GM21447 (cell line): ENCODE data around the gene NOL11.
"Not testable (repeated sequence)": the region's sequence is repeated elsewhere in the genome, so short reads cannot be mapped to it uniquely, and the experiment has no call there.

Experiments
- ATAC-seq: cut with Tn5 transposase; IDR thresholded peaks from one replicate; pipeline ENCODE4 v1.9.1; 2021; ENCODE audit not compliant: unreplicated experiment

NOL11 gene

DNA sequence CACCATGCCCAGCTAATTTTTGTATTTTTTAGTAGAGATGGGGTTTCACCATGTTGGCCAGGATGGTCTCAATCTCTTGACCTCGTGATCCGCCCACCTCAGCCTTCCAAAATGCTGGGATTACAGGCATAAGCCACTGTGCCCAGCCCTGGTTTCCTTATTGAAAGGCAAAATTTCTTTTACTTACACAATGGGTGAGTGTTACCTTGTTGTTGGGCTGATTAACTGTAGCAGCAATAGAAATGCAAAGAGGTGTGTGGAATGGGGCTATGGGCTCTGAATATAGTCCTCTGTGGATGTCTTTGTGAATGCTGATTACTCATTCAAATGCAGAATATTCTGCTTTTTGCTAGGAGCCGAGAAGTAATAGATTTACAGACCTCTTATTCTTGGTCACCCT, 34.4 kb downstream of the NOL11 start:
- ATAC-seq: not testable (repeated sequence)

DNA sequence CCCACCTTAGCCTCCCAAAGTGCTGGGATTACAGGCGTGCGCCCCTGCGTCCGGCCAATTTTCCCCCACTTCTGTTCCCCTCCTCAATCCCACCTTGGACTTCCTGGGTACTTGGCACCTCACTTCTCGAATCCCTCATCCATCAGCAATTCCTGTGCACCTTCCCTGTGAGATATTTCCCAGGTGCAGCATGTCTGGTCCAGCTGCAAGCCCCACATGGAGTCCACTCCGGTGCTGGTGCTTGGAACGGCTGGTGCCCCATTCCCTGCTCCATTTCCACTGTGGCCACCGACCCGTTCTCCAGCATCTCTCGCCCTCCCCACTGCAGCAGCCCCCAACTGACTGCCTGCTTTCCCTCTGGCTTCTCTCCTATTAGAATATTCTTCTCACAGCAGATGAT, 35.3 kb downstream of the NOL11 start:
- ATAC-seq: no peak

DNA sequence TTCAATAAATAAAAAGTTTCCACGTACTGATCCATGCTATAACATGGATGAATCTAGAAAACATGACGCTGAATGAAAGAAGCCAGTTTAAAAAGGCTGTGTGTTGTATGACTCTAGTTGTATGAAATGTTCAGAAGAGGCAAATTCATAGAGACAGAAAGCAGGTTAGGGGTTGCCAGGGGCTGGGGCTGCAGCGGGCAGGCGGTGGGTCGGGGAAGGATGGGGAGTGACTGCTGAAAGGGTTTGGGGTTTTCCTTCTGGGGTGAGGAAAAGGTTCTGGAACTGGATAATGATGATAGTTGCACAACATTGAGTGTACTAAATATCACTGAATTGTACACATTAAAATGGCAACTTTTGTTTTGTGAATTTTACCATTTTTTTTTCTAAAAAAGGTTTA, 36.3 kb downstream of the NOL11 start:
- no peak for ATAC-seq

DNA sequence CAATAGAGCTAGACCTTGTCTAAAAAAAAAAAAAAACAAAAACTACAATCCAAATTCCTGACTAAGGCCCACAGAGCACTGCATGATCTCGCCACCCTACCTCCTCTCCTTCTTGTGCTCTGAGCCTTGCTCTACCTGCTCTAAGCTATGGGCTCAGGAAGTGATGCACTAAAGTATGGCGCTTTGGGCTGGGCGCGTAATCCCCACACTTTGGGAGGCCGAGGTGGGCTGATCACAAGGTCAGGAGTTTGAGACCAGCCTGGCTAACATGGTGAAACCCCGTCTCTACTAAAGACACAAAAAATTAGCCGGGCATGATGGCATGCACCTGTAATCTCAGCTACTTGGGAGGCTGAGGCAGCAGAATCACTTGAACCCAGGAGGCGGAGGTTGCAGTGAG, 37.0 kb downstream of the NOL11 start:
- not testable (repeated sequence) for ATAC-seq

DNA sequence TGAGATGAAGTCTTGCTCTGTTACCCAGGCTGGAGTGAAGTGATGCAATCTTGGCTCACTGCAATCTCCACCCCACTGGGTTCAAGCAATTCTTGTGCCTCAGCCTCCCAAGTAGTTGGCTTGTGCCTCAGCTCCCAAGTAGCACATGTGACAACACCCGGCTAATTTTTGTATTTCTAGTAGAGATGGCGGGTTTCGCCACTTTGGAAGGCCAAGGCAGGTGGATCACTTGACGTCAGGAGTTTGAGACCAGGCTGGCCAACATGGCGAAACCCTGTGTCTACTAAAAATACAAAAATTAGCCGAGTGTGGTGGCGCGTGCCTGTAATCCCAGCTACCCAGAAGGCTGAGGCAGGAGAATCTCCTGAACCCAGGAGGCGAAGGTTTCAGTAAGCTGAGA, 39.0 kb downstream of the NOL11 start:
- ATAC-seq: not testable (repeated sequence)

DNA sequence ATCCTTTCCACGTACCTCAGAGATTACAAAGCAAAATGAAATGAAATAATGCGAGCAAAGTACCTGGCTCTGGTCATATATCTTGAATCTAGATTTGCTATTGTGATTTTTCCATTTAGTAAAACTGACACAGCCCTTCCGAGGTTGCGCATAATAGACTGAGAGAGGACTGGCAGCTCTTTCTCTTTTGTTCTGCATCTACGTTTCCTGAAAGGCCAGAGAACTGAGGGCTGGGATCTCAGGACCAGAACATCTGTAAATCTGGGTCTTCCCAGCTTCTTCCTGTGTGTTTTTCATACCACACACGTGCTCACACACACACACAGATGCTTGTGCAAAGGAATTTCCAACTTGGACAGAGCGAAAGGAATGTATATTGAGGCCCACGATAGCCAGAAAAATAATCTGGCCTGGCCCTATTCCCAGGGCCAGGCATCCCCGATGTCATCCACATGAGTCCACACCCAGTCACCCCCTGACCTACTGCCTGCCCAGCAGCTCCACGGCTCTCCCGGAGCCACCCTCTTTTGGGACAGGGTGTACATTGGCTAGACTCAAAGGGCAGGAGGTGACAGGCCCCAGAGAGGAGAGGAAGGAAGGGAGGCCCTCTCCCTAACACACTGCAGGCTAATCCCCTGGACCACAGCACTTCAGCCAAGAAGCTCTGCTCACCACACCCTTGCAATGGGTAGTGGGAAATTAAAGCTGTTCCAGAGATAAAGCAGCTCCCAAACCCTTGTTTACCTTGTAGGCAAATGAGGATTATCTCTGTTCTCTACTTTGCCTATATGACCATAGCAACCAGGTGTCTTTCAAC, 41.8 kb downstream of the NOL11 start:
- ATAC-seq: no peak

DNA sequence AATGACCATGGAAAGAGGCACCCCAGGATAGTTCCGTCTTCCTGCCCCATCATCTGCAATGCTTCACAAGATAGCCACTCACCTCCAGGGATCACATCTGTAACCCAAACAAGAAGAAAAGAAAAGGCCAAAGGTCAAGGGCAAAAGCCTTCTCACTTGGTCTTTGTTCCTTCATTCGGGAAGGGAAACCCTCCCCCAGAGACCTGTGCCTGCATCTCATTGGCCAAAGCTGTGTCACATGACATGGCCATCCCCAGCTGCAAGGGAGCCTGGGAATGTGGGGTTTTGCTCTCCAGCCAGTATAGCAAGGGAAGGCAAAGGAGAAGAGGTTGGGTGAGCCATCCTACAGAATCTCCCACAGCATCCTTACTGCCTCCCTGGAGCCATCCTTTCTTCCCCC, 47.9 kb downstream of the NOL11 start:
- no peak for ATAC-seq

DNA sequence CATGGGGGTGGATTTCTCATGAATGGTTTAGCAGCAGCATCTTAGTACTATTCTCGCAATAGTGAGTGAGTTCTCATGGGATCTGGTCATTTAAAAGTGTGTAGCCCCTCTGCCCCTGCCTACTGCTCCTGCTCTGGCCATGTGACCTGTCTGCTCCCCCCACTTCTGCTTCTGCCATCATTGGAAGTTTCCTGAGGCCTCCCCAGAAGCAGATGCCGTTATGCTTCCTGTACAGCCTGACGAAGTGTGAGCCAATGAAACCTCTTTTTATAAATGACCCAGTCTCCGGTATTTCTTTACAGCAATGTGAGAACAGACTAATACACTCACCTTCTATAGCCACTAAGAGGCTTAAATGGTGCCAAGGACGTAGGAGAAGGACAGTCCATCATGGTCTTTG, 51.5 kb downstream of the NOL11 start:
- no peak for ATAC-seq

DNA sequence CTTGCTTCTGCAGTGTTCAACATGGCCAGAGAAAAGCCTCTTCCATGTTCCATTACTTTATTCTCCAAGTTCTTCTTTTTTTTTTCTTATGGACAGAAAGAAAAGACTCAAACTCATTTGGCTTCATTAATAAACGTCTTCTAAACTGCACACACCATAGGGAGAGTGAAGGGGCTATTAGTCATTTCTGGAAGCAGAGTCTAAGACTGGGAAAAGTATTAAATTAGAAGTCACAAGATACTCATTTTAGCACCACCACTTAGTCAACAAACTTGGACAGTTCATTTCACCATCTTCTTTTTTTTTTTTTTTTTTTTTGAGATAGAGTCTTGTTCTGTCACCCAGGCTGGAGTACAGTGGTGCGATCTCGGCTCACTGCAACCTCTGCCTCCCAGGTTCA, 52.8 kb downstream of the NOL11 start:
- no peak for ATAC-seq

DNA sequence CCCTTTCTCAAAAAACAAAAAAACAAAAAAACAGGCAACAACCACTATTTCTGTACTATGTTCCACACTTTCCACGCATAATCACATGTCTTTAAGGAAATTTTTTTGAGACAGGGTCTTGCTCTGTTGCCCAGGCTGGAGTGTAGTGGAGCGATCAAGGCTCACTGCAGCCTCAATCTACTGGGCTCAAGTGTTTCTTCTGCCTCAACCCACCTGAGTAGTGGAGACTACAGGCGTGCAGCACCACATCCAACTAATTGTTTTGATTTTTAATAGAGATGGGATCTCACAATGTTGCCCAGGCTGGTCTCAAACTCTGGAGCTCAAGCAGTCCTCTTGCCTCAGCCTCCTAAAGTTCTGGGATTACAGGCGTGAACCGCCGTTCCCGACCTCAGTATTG, 54.9 kb downstream of the NOL11 start:
- ATAC-seq: no peak

DNA sequence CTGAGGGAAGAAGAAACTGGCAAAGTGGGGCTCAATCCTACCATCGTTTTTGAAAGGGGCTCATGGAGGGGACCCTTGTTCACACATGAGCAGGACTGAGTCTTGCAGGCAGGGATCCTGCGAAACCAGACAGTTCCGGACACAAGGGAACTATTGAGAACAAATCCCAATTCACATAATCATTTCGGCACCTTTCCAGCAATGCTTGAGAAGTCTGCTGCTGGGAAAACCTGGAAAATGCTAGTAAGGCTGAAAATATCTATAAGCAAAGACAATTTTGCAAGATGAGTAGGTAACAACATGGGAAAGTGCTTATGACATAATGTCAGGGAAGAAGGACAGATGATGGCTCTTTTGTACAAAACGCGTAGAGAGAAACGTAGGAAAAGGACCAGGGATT, 55.5 kb downstream of the NOL11 start:
- ATAC-seq: no peak

DNA sequence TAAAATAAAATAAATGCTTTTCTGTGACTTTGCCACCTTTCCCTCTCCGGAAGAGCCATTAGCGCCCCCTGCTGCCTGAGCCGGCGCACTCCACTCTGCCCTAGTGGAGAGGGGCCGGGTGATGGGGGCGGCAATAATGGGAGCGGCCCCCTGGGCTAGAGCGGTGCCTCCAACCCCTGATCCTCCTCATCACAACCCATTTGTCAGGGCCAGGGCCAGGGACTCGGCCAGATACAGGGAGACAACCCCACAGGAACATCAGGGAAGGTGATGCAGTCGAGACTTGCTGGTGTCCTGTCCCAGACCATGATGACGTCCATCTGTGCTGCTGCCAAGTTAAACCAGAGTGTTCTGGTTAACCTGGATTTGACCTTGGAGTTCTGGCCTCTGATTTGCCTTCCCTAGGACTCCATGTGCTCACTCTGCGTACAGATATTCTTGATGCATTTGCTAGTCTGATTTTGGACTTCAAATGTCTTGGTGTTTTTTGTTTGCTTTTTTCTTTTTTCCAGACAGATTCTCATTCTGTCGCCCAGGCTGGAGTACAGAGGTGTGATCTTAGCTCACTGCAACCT, 61.4 kb downstream of the NOL11 start:
- no peak for ATAC-seq

DNA sequence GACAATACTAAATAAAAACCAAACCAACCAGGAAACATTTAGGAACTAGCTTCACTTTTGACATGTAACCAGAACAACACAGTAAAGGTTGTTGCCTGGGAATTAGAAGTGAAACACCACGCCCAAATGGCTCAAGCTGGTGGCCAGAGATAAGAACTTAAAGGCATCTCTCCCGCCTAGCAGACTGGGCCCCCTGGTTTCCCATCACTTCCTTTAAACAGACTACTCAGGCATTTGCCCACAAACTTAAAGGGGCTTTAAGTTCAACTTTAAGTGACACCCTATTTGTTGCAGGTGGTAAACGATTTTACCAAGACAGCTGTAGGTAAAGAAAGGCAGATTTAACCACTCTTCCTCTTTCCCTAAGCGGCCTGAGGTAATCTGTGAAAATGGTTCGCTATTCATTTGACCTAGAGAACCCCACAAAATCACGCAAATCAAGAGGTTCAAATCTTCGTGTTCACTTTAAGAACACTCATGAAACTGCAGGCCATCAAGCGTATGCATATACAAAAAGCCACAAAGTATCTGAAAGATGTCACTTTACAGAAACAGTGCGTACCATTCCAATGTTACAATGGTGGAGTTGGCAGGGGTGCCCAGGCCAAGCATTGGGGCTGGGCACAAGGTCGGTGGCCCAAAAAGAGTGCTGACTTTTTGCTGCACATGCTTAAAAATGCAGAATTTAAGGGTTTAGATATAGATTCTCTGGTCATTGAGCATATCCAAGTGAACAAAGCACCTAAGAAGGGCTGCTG, 66.8 kb downstream of the NOL11 start:
- ATAC-seq: no peak

DNA sequence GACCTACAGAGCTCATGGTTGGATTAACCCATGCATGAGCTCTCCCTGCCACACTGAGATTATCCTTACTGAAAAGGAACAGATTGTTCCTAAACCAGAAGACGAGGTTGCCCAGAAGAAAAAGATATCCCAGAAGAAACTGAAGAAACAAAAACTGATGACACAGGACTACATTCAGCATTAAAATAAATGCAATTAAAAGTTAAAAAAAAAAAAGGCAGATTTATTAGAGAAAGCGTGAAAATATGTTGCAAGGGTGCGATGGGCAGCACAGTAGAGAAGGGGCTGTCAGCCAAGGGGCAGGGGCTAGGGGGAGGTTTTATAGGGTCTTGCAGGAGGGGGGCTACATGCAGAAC, 67.4 kb downstream of the NOL11 start:
- no peak for ATAC-seq

DNA sequence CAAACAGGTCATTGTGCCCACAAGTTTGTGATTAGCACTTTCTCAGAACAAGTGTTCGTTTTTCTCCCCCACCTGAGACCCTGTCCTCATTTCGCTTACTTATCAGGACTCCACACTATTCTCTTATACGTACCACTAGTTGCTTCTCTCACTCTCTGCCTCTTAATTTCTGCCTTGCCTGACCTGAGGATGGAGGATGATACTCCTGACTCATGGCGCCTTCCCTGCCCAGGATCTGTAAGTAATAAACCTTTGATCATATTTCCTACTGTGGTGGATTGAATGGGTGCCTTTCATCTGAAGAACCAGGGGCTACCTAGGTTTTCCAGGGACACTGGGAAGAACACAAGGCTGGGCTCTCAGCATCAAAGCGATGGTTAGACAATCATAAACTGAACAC, 67.8 kb downstream of the NOL11 start:
- no peak for ATAC-seq
